Progenitor cell of endocrine pancreas (in vitro differentiated cells): ENCODE measurements around the gene FGF23. TPM values are rescaled to one million over a fixed set of nuclear protein-coding genes. Genes with fewer than 3 reads are reported as not detected.

Experiments
- DNase-seq: peaks from one replicate; pipeline ENCODE4 v3.0.0; 2021; ENCODE audit warnings: low spot score; ENCODE audit not compliant: unreplicated experiment
- H3K27ac Mint-ChIP-seq: 2 replicates; pipeline ENCODE4 v1.8.0; 2021; ENCODE audit warnings: mild to moderate bottlenecking, moderate library complexity, mixed read lengths
- H3K27me3 Mint-ChIP-seq: 2 replicates; pipeline ENCODE4 v1.8.0; 2021; ENCODE audit warnings: mixed read lengths
- H3K36me3 Mint-ChIP-seq: 2 replicates; pipeline ENCODE4 v1.8.0; 2022; ENCODE audit warnings: mixed read lengths; ENCODE audit not compliant: insufficient read depth
- H3K4me1 Mint-ChIP-seq: 2 replicates; pipeline ENCODE4 v1.8.0; 2021; ENCODE audit warnings: low read depth, mixed read lengths
- H3K4me3 Mint-ChIP-seq: 2 replicates; pipeline ENCODE4 v1.8.0; 2021; ENCODE audit warnings: low read depth, mild to moderate bottlenecking, moderate library complexity, mixed read lengths
- H3K9me3 Mint-ChIP-seq: 2 replicates; pipeline ENCODE4 v1.8.0; 2021; ENCODE audit warnings: low read depth, mixed read lengths
- CTCF ChIP-seq: fragments of 200-600 bp; sonication (generic); IDR thresholded peaks from one replicate; pipeline ENCODE4 v1.5.0; 2021; ENCODE audit warnings: antibody characterized with exemption, mild to moderate bottlenecking; ENCODE audit not compliant: unreplicated experiment
- total RNA-seq: library from RNA; stranded (reverse); gene quantifications from 2 replicates; pipeline ENCODE4 v1.2.1, GENCODE V29; 2021

The FGF23 gene
- total RNA-seq, 1 donor from 2014 or later, result 0.14 TPM

- Mint-ChIP-seq H3K4me1 (peaks cover 3% of the 10 kb centered on the region), H3K36me3 (no peaks in the 10 kb centered on the region), H3K27me3 (peaks cover 35% of the 10 kb centered on the region), H3K27ac (no peak overlapping the region), H3K4me3 (no peak overlapping the region), H3K9me3 (no peaks in the 10 kb centered on the region)
- no peak for DNase-seq
- no peak for TF ChIP-seq CTCF
These were observed 40.7 kb upstream of the FGF23 start for GRCh38 chr12:4420138-4420670.

- Mint-ChIP-seq H3K9me3 (no peaks in the 10 kb centered on the region), H3K36me3 (no peaks in the 10 kb centered on the region), H3K27me3 (peaks cover 38% of the 10 kb centered on the region), H3K4me1 (peaks cover 8% of the 10 kb centered on the region), H3K4me3 (no peak overlapping the region), H3K27ac (no peak overlapping the region)
- no peak for TF ChIP-seq CTCF
- DNase-seq, result no peak
These were observed 39.4 kb upstream of the FGF23 start for GRCh38 chr12:4418913-4419312.

- Mint-ChIP-seq H3K4me3 (no peak overlapping the region), H3K36me3 (no peaks in the 10 kb centered on the region), H3K9me3 (no peaks in the 10 kb centered on the region), H3K27ac (no peak overlapping the region), H3K27me3 (peaks cover 45% of the 10 kb centered on the region), H3K4me1 (peaks cover 8% of the 10 kb centered on the region)
- DNase-seq, result no peak
- no peak for TF ChIP-seq CTCF
These were observed 38.4 kb upstream of the FGF23 start for GRCh38 chr12:4417936-4418335.

- no peak for TF ChIP-seq CTCF
- no peak overlapping the region for H3K27ac Mint-ChIP-seq
- no peaks in the 10 kb centered on the region for H3K9me3 Mint-ChIP-seq
- no peak for DNase-seq
- H3K36me3 Mint-ChIP-seq, result no peaks in the 10 kb centered on the region
- H3K4me3 Mint-ChIP-seq, result no peak overlapping the region
- H3K4me1 Mint-ChIP-seq, result peaks cover 8% of the 10 kb centered on the region
- H3K27me3 Mint-ChIP-seq, result peaks cover 46% of the 10 kb centered on the region
These were observed 37.9 kb upstream of the FGF23 start for GRCh38 chr12:4417455-4417854.

GRCh38 chr12:4416276-4416675, 36.8 kb upstream of the FGF23 start:
- H3K9me3 Mint-ChIP-seq, result no peaks in the 10 kb centered on the region
- peaks cover 55% of the 10 kb centered on the region for H3K27me3 Mint-ChIP-seq
- no peaks in the 10 kb centered on the region for H3K36me3 Mint-ChIP-seq
- no peak for TF ChIP-seq CTCF
- H3K4me3 Mint-ChIP-seq, result no peak overlapping the region
- peaks cover 8% of the 10 kb centered on the region for H3K4me1 Mint-ChIP-seq
- H3K27ac Mint-ChIP-seq, result no peak overlapping the region
- DNase-seq, result no peak
